GM23338 (cell line): ENCODE results near the gene CNTN5. TPM values are rescaled to one million over a fixed set of nuclear protein-coding genes. Genes with fewer than 3 reads are reported as not detected.
A peak's percentile ranks its signal among the peaks of the same experiment; 100 is the strongest.

Source experiments
- ATAC-seq: fragments of 200-7000 bp; cut with Tn5 transposase; 3 replicates; pipeline ENCODE4 v1.9.1; 2020
- DNase-seq: peaks from one replicate; pipeline ENCODE4 v3.0.0-alpha.2; 2015; ENCODE audit warnings: low spot score
- H2AFZ ChIP-seq: fragments of 200-600 bp; sonication (generic); 2 replicates; pipeline ENCODE4 v1.8.0; 2016; ENCODE audit warnings: antibody characterized with exemption, mild to moderate bottlenecking, moderate library complexity
- H3F3A ChIP-seq: fragments of 200-600 bp; sonication (generic); replicated peaks from 2 replicates; pipeline ENCODE4 v1.8.0; 2017; ENCODE audit warnings: antibody characterized with exemption, mixed run types, low read depth
- H3K27ac ChIP-seq: fragments of 200-600 bp; sonication (generic); 2 replicates; pipeline ENCODE4 v1.6.1; 2016; ENCODE audit warnings: low read depth
- H3K27me3 ChIP-seq: fragments of 200-600 bp; sonication (generic); 2 replicates; pipeline ENCODE4 v1.8.0; 2016; ENCODE audit warnings: mild to moderate bottlenecking, mixed run types, moderate library complexity; ENCODE audit not compliant: insufficient read depth
- H3K36me3 ChIP-seq: fragments of 200-600 bp; sonication (generic); 2 replicates; pipeline ENCODE4 v1.8.0; 2016; ENCODE audit warnings: mild to moderate bottlenecking; ENCODE audit not compliant: insufficient read depth
- H3K4me1 ChIP-seq: fragments of 200-600 bp; sonication (generic); 2 replicates; pipeline ENCODE4 v1.8.0; 2016; ENCODE audit warnings: mild to moderate bottlenecking, moderate library complexity; ENCODE audit not compliant: insufficient read depth
- H3K4me2 ChIP-seq: fragments of 200-600 bp; sonication (generic); 2 replicates; pipeline ENCODE4 v1.7.1; 2017; ENCODE audit warnings: mixed run types
- H3K4me3 ChIP-seq: fragments of 200-600 bp; sonication (generic); 2 replicates; pipeline ENCODE4 v1.6.1; 2016; ENCODE audit warnings: mixed run types
- H3K79me2 ChIP-seq: fragments of 200-600 bp; sonication (generic); replicated peaks from 2 replicates; pipeline ENCODE4 v1.8.0; 2017; ENCODE audit warnings: mild to moderate bottlenecking; ENCODE audit not compliant: insufficient read depth
- H3K9me2 ChIP-seq: fragments of 200-600 bp; sonication (generic); 2 replicates; pipeline ENCODE4 v1.8.0; 2017; ENCODE audit not compliant: insufficient read depth
- H4K20me1 ChIP-seq: fragments of 200-600 bp; sonication (generic); replicated peaks from 2 replicates; pipeline ENCODE4 v1.8.0; 2017; ENCODE audit warnings: mild to moderate bottlenecking; ENCODE audit not compliant: insufficient read depth
- H3K27ac Mint-ChIP-seq: 2 replicates; pipeline ENCODE4 v1.8.0; 2020; ENCODE audit warnings: inconsistent platforms, mild to moderate bottlenecking, moderate library complexity, mixed read lengths
- H3K27me3 Mint-ChIP-seq: 3 replicates; pipeline ENCODE4 v1.8.0; 2022; ENCODE audit warnings: low read depth, mild to moderate bottlenecking, moderate library complexity, mixed read lengths, inconsistent platforms; ENCODE audit not compliant: insufficient read depth, poor library complexity
- H3K36me3 Mint-ChIP-seq: 3 replicates; pipeline ENCODE4 v1.8.0; 2021; ENCODE audit warnings: low read depth, mild to moderate bottlenecking, inconsistent platforms, moderate library complexity, mixed read lengths
- H3K4me1 Mint-ChIP-seq: 3 replicates; pipeline ENCODE4 v1.8.0; 2020; ENCODE audit warnings: mild to moderate bottlenecking, inconsistent platforms, mixed read lengths
- H3K4me3 Mint-ChIP-seq: 3 replicates; pipeline ENCODE4 v1.8.0; 2021; ENCODE audit warnings: moderate library complexity, mild to moderate bottlenecking, inconsistent platforms, mixed read lengths
- H3K9me3 Mint-ChIP-seq: 3 replicates; pipeline ENCODE4 v1.8.0; 2020; ENCODE audit warnings: moderate library complexity, mild to moderate bottlenecking, inconsistent platforms, mixed read lengths
- CREB1 ChIP-seq: fragments of 250-450 bp; sonication (Bioruptor Pico); IDR thresholded peaks from 2 replicates; pipeline ENCODE4 v1.5.0; 2020; ENCODE audit warnings: low read depth, mild to moderate bottlenecking, moderate library complexity
- ETS1 ChIP-seq: IDR thresholded peaks from 2 replicates; pipeline ENCODE4 v1.6.1; 2016; ENCODE audit warnings: antibody characterized with exemption
- EZH2 ChIP-seq: fragments of 200-600 bp; sonication (generic); IDR thresholded peaks from one replicate; pipeline ENCODE4 v1.8.0; 2017; ENCODE audit warnings: antibody characterized with exemption, mild to moderate bottlenecking, low read depth; ENCODE audit not compliant: unreplicated experiment
- EZH2phosphoT487 ChIP-seq: fragments of 200-600 bp; sonication (generic); IDR thresholded peaks from one replicate; pipeline ENCODE4 v1.8.1; 2018; ENCODE audit warnings: antibody characterized with exemption; ENCODE audit not compliant: unreplicated experiment
- JUNB ChIP-seq: IDR thresholded peaks from one replicate; pipeline ENCODE4 v1.6.1; 2016; ENCODE audit warnings: antibody characterized with exemption; ENCODE audit not compliant: unreplicated experiment
- NANOG ChIP-seq: IDR thresholded peaks from 2 replicates; pipeline ENCODE4 v1.6.1; 2016; ENCODE audit warnings: antibody characterized with exemption, borderline replicate concordance
- POLR2AphosphoS5 ChIP-seq: IDR thresholded peaks from 2 replicates; pipeline ENCODE4 v1.6.1; 2016; ENCODE audit warnings: antibody characterized with exemption, low read depth
- STAT1 ChIP-seq: IDR thresholded peaks from one replicate; pipeline ENCODE4 v1.6.1; 2016; ENCODE audit warnings: antibody characterized with exemption; ENCODE audit not compliant: unreplicated experiment
- ZNF114 ChIP-seq: fragments of 250-450 bp; sonication (Bioruptor Pico); IDR thresholded peaks from 2 replicates; pipeline ENCODE4 v1.5.0; 2020; ENCODE audit warnings: mild to moderate bottlenecking, moderate library complexity
- ZNF331 ChIP-seq: fragments of 250-450 bp; sonication (Bioruptor Pico); IDR thresholded peaks from 2 replicates; pipeline ENCODE4 v1.5.0; 2020; ENCODE audit warnings: low read depth, mild to moderate bottlenecking, moderate library complexity
- ZNF462 ChIP-seq: fragments of 250-450 bp; sonication (Bioruptor Pico); IDR thresholded peaks from 2 replicates; pipeline ENCODE4 v1.5.0; 2020; ENCODE audit warnings: mild to moderate bottlenecking, moderate library complexity
- polyA plus RNA-seq: library from polyadenylated mRNA; unstranded; fragments of >200 nt; fragmentation: Nextera tagmentation; extraction: Ambion mirVana; gene quantifications from 2 replicates; pipeline ENCODE4 v1.2.1, GENCODE V29; 2016
- total RNA-seq: library from RNA; depleted of rRNA; stranded (reverse); fragments of >200 nt; shearing (Covaris generic); gene quantifications from 2 replicates; pipeline ENCODE4 v1.2.3, GENCODE V29; 2014
- TF ChIP-seq, protein P1 (sequence below), 2 experiments: fragments of 200-600 bp in 1 of 2; sonication (generic) in 1 of 2; conservative IDR thresholded peaks; 2 replicates each; pipeline versions ENCODE4 v1.5.1 to v1.6.1; 2016 to 2017; ENCODE audit warnings: antibody characterized with exemption in 2 of 2, low read depth in 2 of 2, mild to moderate bottlenecking in 2 of 2, moderate library complexity in 1 of 2
- TF ChIP-seq, protein P2 (sequence below): IDR thresholded peaks from one replicate; pipeline ENCODE4 v1.6.1; 2018; ENCODE audit warnings: antibody characterized with exemption; ENCODE audit not compliant: unreplicated experiment

The CNTN5 gene
- total and polyA plus RNA-seq, 2 experiments from 2014 or later, result not detected

DNA sequence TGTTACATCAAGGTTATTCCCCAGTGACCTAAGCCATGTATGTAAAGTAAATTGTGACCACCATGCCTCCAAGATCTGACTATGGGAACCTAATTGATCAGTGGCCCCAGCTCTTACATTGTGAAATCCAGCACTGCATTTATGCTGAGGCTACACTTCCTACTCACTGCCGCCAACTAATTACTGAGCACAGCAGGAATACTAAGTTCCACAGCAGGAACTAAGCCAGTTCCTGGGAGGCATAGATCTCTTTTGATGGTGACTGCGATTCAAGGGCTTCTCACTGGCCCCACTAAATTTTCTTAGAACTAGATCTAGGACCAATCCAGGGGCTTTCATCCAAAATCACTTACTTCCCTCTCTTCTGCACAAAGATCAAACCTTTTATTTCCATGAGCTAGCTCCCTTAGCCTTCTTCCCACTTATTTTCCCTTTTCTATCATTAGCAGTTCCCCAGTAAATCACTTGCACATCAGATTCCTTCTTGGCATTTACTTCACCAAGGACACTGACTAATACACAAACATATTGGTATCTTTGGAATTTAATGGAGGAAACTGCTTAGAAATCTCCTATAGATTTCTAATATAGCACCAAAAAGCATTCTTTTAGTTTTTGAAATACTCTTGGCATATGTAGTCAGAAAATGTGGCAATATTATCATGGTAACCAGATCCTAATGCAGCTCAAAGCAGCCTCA lies 46.0 kb downstream of the CNTN5 start:
- 0 out of 2 replicates have a peak overlapping the region, but pooled peaks have one; percentile 34 for H2AFZ ChIP-seq
- H3K79me2 ChIP-seq, result no peaks in the 10 kb centered on the region
- no peaks in the 10 kb centered on the region for H3K9me3 Mint-ChIP-seq
- H3K27ac ChIP-seq, result no peak overlapping the region
- ATAC-seq (peak; percentile 85), DNase-seq (peak; percentile 21)
- TF ChIP-seq, protein P1, sequence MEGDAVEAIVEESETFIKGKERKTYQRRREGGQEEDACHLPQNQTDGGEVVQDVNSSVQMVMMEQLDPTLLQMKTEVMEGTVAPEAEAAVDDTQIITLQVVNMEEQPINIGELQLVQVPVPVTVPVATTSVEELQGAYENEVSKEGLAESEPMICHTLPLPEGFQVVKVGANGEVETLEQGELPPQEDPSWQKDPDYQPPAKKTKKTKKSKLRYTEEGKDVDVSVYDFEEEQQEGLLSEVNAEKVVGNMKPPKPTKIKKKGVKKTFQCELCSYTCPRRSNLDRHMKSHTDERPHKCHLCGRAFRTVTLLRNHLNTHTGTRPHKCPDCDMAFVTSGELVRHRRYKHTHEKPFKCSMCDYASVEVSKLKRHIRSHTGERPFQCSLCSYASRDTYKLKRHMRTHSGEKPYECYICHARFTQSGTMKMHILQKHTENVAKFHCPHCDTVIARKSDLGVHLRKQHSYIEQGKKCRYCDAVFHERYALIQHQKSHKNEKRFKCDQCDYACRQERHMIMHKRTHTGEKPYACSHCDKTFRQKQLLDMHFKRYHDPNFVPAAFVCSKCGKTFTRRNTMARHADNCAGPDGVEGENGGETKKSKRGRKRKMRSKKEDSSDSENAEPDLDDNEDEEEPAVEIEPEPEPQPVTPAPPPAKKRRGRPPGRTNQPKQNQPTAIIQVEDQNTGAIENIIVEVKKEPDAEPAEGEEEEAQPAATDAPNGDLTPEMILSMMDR (conservative IDR thresholded peaks at IDR 0.05; ENCODE audit: low read depth in 2 of 2), result no peak
- TF ChIP-seq ETS1, result no peak
- TF ChIP-seq NANOG, result no peak
- no peak for TF ChIP-seq EZH2
- TF ChIP-seq ZNF462 (CRISPR knock-in tag), result no peak
- TF ChIP-seq ZNF114 (CRISPR knock-in tag), result no peak
- TF ChIP-seq ZNF331, result no peak
- no peak for TF ChIP-seq POLR2AphosphoS5
- TF ChIP-seq EZH2phosphoT487, result no peak
- TF ChIP-seq CREB1 (CRISPR knock-in tag), result no peak
- no peak for TF ChIP-seq STAT1
- no peak for TF ChIP-seq JUNB
- TF ChIP-seq, protein P2, sequence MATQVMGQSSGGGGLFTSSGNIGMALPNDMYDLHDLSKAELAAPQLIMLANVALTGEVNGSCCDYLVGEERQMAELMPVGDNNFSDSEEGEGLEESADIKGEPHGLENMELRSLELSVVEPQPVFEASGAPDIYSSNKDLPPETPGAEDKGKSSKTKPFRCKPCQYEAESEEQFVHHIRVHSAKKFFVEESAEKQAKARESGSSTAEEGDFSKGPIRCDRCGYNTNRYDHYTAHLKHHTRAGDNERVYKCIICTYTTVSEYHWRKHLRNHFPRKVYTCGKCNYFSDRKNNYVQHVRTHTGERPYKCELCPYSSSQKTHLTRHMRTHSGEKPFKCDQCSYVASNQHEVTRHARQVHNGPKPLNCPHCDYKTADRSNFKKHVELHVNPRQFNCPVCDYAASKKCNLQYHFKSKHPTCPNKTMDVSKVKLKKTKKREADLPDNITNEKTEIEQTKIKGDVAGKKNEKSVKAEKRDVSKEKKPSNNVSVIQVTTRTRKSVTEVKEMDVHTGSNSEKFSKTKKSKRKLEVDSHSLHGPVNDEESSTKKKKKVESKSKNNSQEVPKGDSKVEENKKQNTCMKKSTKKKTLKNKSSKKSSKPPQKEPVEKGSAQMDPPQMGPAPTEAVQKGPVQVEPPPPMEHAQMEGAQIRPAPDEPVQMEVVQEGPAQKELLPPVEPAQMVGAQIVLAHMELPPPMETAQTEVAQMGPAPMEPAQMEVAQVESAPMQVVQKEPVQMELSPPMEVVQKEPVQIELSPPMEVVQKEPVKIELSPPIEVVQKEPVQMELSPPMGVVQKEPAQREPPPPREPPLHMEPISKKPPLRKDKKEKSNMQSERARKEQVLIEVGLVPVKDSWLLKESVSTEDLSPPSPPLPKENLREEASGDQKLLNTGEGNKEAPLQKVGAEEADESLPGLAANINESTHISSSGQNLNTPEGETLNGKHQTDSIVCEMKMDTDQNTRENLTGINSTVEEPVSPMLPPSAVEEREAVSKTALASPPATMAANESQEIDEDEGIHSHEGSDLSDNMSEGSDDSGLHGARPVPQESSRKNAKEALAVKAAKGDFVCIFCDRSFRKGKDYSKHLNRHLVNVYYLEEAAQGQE, result no peak
- no peaks in the 10 kb centered on the region for H3K27me3 ChIP-seq
- H3K4me2 ChIP-seq, result peak overlapping the region; percentile 1; the same call in 1 of the 2 replicates
- H3K27me3 Mint-ChIP-seq, result no peaks in the 10 kb centered on the region
- no peak overlapping the region for H3K4me3 ChIP-seq
- no peaks in the 10 kb centered on the region for H4K20me1 ChIP-seq
- peaks cover 18% of the 10 kb centered on the region for H3K4me1 Mint-ChIP-seq
- no peaks in the 10 kb centered on the region for H3K36me3 ChIP-seq
- H3K36me3 Mint-ChIP-seq, result no peaks in the 10 kb centered on the region
- peaks cover 9% of the 10 kb centered on the region; the same call in 1 of the 2 replicates for H3K4me1 ChIP-seq
- no peaks in the 10 kb centered on the region for H3K9me2 ChIP-seq
- H3K4me3 Mint-ChIP-seq, result no peak overlapping the region
- no peak overlapping the region; the same call in 1 of the 2 replicates for H3K27ac Mint-ChIP-seq
- H3F3A ChIP-seq, result no peaks in the 10 kb centered on the region
